GM21360 (cell line): ENCODE measurements around the gene IQUB.
"Not testable (repeated sequence)": the region's sequence is repeated elsewhere in the genome, so short reads cannot be mapped to it uniquely, and the experiment has no call there.

ENCODE experiments used
- ATAC-seq: cut with Tn5 transposase; IDR thresholded peaks from one replicate; pipeline ENCODE4 v1.9.1; 2021; ENCODE audit warnings: mild to moderate bottlenecking, moderate library complexity; ENCODE audit not compliant: unreplicated experiment

Gene IQUB

DNA sequence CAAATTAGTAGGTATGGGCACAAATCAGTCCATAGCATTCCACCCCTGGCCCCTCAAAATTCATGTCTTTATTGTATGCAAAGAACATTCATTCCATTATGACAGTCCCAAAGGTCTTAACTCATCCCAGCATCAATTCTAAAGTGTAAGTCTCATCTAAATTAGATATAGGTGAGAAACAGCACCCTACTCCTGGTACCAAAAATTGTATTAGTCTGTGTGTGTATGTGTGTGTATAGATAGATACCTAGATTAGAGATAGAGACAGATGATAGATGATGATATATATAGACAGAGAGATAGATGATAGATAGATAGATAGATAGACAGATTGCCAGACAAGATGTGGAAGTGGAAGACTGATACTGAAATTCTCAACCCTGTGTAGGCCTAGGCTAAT, 109.9 kb downstream of the IQUB start:
- ATAC-seq = no peak

- no peak for ATAC-seq
These were observed 110.8 kb downstream of the IQUB start for GRCh38 chr7:123423622-123424021.

DNA sequence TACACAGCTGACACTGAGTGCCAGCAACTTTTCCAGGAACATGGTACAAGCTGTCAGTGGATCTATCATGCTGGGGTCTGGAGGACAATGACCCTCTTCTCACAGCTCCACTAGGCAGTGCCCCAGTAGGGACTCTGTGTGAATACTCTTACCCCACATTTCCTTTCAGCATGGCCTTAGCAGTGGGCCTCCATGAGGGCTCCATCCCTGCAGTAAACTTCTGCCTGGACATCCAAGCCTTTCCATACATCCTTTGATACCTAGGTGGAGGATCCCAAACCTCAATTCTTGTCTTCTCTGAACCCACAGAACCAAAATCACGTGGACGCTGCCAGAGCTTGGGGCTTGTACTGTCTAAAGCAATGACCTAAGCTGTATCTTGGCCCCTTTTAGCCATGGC, 116.8 kb downstream of the IQUB start:
- no peak for ATAC-seq

GRCh38 chr7:123415625-123416024, 118.8 kb downstream of the IQUB start:
- ATAC-seq = no peak

GRCh38 chr7:123410273-123410904, 124.0 kb downstream of the IQUB start:
- ATAC-seq = no peak

DNA sequence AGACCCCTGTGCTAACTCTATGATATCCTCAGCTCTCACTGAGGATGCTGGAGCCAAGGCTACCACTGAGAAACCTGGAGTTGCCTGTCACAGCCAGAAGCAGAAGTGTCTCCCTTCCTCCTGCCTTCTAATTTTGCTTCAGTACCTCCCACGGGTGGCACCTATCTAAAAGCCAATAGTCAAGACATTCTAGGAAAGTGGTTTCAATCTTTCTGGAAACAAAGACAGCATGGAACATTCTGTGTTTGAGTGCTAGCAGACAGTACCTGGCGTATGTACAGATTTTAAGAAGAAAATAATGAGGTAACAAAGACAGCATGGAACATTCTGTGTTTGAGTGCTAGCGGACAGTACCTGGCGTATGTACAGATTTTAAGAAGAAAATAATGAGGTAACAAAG, 126.4 kb downstream of the IQUB start:
- ATAC-seq = not testable (repeated sequence)
